Fibroblast of pulmonary artery (primary cell): ENCODE results near the gene YWHAB.

Source experiments
- DNase-seq: peaks from one replicate; pipeline ENCODE4 v3.0.0-alpha.2; 2010; ENCODE audit warnings: low read depth
- H3K4me3 ChIP-seq: replicated peaks from 2 replicates; pipeline ENCODE4 v1.5.1; 2011; ENCODE audit warnings: low read depth, mild to moderate bottlenecking, control low read depth, low read length, moderate library complexity
- CTCF ChIP-seq: IDR thresholded peaks from 2 replicates; pipeline ENCODE4 v1.5.1; 2011; ENCODE audit warnings: mild to moderate bottlenecking, control low read depth, low read length, inconsistent platforms; ENCODE audit errors: missing control alignments

The YWHAB gene

GRCh38 chr20:44921447-44921846, 35.9 kb downstream of the YWHAB start:
- no peak for DNase-seq
- no peak for TF ChIP-seq CTCF
- no peak overlapping the region for H3K4me3 ChIP-seq

- no peak for TF ChIP-seq CTCF
- DNase-seq: peak; percentile 20
Observed at GRCh38 chr20:44924541-44924940, 39.0 kb downstream of the YWHAB start.

GRCh38 chr20:44928595-44928994, 43.1 kb downstream of the YWHAB start:
- DNase-seq: no peak
- no peak overlapping the region for H3K4me3 ChIP-seq
- no peak for TF ChIP-seq CTCF

More at GRCh38 chr20:44924541-44924940, 39.0 kb downstream of the YWHAB start:
- no peak overlapping the region for H3K4me3 ChIP-seq

GRCh38 chr20:44930517-44931168, 45.1 kb downstream of the YWHAB start:
- DNase-seq: no peak
- no peak for TF ChIP-seq CTCF
- no peak overlapping the region for H3K4me3 ChIP-seq

- no peak for DNase-seq
- no peak for TF ChIP-seq CTCF
- no peak overlapping the region for H3K4me3 ChIP-seq
Observed at GRCh38 chr20:44931911-44932310, 46.4 kb downstream of the YWHAB start.

GRCh38 chr20:44932916-44933315, 47.4 kb downstream of the YWHAB start:
- H3K4me3 ChIP-seq: no peak overlapping the region
- no peak for TF ChIP-seq CTCF
- DNase-seq: no peak

- no peak for TF ChIP-seq CTCF
- no peak overlapping the region for H3K4me3 ChIP-seq
- DNase-seq: no peak
Observed at GRCh38 chr20:44936510-44936909, 51.0 kb downstream of the YWHAB start.
